Measurements from ENCODE around the gene ZNF677.
"Not testable (repeated sequence)": the region's sequence is repeated elsewhere in the genome, so short reads cannot be mapped to it uniquely, and the experiment has no call there.

ZNF677 gene

GRCh38 chr19:53192771-53193534, 61.7 kb downstream of the ZNF677 start, which contains the start of gene ZNF665:
Gene ZNF665 (minus strand): TSS chr19:53193358. CDS start chr19:53182898, 10,460 bp downstream.
- peak within 1 kb of the TSS; percentile 65 for H2AFZ ChIP-seq (ENCODE audit: low read depth, low read length, severe bottlenecking)
- no peaks in the 10 kb centered on the region for H3K27me3 ChIP-seq (ENCODE audit: low read length)
- peak within 1 kb of the TSS; percentile 72 for H3K4me2 ChIP-seq (ENCODE audit: low read depth, low read length, poor library complexity, severe bottlenecking)
- H3K36me3 ChIP-seq (ENCODE audit: low read length) = no peaks in the 10 kb centered on the region
- peak within 1 kb of the TSS; percentile 79 for H3K9ac ChIP-seq (ENCODE audit: low read length)
- TF ChIP-seq, protein P1, sequence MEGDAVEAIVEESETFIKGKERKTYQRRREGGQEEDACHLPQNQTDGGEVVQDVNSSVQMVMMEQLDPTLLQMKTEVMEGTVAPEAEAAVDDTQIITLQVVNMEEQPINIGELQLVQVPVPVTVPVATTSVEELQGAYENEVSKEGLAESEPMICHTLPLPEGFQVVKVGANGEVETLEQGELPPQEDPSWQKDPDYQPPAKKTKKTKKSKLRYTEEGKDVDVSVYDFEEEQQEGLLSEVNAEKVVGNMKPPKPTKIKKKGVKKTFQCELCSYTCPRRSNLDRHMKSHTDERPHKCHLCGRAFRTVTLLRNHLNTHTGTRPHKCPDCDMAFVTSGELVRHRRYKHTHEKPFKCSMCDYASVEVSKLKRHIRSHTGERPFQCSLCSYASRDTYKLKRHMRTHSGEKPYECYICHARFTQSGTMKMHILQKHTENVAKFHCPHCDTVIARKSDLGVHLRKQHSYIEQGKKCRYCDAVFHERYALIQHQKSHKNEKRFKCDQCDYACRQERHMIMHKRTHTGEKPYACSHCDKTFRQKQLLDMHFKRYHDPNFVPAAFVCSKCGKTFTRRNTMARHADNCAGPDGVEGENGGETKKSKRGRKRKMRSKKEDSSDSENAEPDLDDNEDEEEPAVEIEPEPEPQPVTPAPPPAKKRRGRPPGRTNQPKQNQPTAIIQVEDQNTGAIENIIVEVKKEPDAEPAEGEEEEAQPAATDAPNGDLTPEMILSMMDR (IDR thresholded peaks at IDR 0.05; ENCODE audit: insufficient read depth, low read length, poor library complexity, severe bottlenecking) = no peak
- TF ChIP-seq EZH2phosphoT487 (conservative IDR thresholded peaks at IDR 0.05; ENCODE audit: low read length) = no peak
- H3F3A ChIP-seq (ENCODE audit: insufficient read depth) = no peaks in the 10 kb centered on the region
- peak within 1 kb of the TSS; percentile 69 for H3K4me3 ChIP-seq (ENCODE audit: insufficient read depth, low read length, poor library complexity, severe bottlenecking)
- H3K27ac ChIP-seq (ENCODE audit: low read depth, low read length) = peak within 1 kb of the TSS; percentile 44
- H3K79me2 ChIP-seq (ENCODE audit: insufficient read depth, low read length) = peaks cover 7% of the 10 kb centered on the region; the same call in 1 of the 2 replicates
- no peaks in the 10 kb centered on the region for H4K20me1 ChIP-seq (ENCODE audit: low read depth, low read length)
- H3K9me2 ChIP-seq (replicated peaks; ENCODE audit: insufficient read depth, low read length) = no peaks in the 10 kb centered on the region
- H3K9me3 ChIP-seq (ENCODE audit: insufficient read depth, low read length) = peaks cover 4% of the 10 kb centered on the region; the same call in 1 of the 2 replicates

- Histone ChIP-seq H3K36me3 (ENCODE audit: low read length) (no peaks in the 10 kb centered on the region), H3K9me3 (ENCODE audit: insufficient read depth, low read length) (no peaks in the 10 kb centered on the region), H3K4me3 (ENCODE audit: insufficient read depth, low read length, poor library complexity, severe bottlenecking) (no peak overlapping the region), H3K9ac (ENCODE audit: low read length) (no peak overlapping the region), H3K9me2 (replicated peaks; ENCODE audit: insufficient read depth, low read length) (no peaks in the 10 kb centered on the region), H3K27me3 (ENCODE audit: low read length) (no peaks in the 10 kb centered on the region), H3K27ac (ENCODE audit: low read depth, low read length) (no peak overlapping the region), H3F3A (ENCODE audit: insufficient read depth) (no peaks in the 10 kb centered on the region), H4K20me1 (ENCODE audit: low read depth, low read length) (no peaks in the 10 kb centered on the region), H3K79me2 (ENCODE audit: insufficient read depth, low read length) (peaks cover 7% of the 10 kb centered on the region; the same call in 1 of the 2 replicates), H3K4me2 (ENCODE audit: low read depth, low read length, poor library complexity, severe bottlenecking) (no peak overlapping the region), H2AFZ (ENCODE audit: low read depth, low read length, severe bottlenecking) (no peak overlapping the region)
- TF ChIP-seq, protein P1 (IDR thresholded peaks at IDR 0.05; ENCODE audit: insufficient read depth, low read length, poor library complexity, severe bottlenecking) = no peak
- TF ChIP-seq EZH2phosphoT487 (conservative IDR thresholded peaks at IDR 0.05; ENCODE audit: low read length) = no peak
These were observed 64.4 kb downstream of the ZNF677 start for GRCh38 chr19:53190253-53190652.

- H2AFZ ChIP-seq (ENCODE audit: low read depth, low read length, severe bottlenecking); H3K4me3 ChIP-seq (ENCODE audit: insufficient read depth, low read length, poor library complexity, severe bottlenecking); H3K9ac ChIP-seq (ENCODE audit: low read length); H3F3A ChIP-seq (ENCODE audit: insufficient read depth); H4K20me1 ChIP-seq (ENCODE audit: low read depth, low read length); H3K4me2 ChIP-seq (ENCODE audit: low read depth, low read length, poor library complexity, severe bottlenecking); H3K27me3 ChIP-seq (ENCODE audit: low read length); H3K27ac ChIP-seq (ENCODE audit: low read depth, low read length); H3K9me3 ChIP-seq (ENCODE audit: insufficient read depth, low read length); H3K9me2 ChIP-seq (replicated peaks; ENCODE audit: insufficient read depth, low read length); H3K36me3 ChIP-seq (ENCODE audit: low read length); H3K79me2 ChIP-seq (ENCODE audit: insufficient read depth, low read length): not testable (repeated sequence)
These were observed 64.9 kb downstream of the ZNF677 start for GRCh38 chr19:53189691-53190198.
